COLO829 (cell line): ENCODE data around the gene PCBP3.

Experiments used
- DNase-seq: peaks from one replicate; pipeline ENCODE4 v3.0.0; 2012; ENCODE audit warnings: low spot score

The PCBP3 gene

DNA sequence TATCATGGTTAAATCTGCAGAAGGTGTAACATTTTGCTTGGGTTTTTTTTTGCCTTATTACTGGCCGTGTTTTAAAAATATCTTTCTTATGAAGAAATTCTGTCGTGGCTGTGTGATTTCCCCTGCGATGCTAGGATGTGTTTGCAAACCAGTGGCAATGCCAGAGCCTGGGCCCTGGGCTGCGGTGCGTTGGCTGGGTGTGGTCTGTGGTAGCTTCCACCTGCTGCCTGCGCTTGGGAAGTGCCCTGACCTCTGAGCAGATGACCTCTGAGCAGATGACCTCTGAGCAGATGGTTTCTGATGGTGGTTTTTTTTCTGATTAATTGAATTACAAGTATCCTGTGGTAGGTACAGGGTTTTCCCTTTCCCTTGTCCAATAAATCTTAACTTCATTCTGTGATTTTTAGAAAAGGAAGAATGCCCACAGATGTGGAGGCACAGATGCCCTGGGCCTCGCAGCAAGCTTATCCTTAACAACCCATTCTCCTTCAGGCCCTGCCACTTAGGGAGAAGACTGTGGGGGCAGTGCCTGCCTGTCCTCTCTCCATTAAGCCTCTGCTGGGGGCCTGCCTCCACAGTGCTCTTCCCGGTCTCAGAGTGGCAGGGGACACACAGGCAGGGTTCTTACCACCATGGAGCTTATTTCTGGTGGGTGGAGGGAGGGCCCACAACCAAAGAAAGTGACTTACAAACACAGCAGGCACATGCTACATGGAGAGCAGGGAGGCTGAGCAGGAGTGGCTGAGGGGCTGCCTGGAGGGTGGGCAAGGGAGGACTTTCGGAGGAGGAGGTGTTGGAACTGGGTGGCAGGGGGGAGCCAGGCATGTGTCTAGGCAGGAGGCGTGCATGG is 81.7 kb downstream of the PCBP3 start:
- no peak for DNase-seq

DNA sequence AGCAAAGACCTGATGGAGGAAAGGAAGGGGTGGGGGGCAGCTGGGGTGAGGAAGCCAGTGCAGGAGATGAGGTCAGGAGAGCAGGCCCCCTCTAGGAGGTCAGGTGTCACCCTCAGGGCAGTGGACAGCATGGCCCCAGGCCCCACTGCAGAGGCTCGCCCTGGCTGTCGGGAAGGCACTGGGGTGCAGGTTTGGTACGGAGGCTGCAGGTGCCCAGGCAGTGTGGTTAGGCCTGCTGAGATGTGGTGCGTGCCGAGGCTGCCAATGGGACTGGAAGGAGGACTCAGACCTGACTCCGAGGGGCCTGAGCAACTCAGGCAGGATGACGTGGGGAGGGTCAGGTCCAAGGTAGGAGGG is 82.3 kb downstream of the PCBP3 start:
- DNase-seq = no peak

DNA sequence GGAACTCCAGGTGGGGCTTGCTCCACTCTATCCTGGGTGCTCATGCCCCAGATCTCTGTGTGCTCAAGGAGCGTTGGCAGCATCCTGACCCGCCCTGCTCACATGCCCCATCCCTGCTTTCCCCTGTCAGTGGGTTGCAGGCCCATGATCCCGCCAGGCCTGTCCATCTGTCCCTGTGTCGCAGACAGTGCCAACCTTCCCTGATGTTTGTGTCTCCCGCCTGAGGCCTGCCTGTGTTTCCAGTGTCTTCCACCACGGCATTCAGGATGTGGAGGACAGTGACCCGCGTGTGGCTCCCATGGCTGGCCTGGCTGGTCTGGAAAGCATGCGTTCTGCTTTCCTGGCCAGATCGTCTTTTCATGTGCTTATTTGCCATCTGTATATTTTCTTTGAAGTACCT is 82.9 kb downstream of the PCBP3 start:
- DNase-seq = no peak

DNA sequence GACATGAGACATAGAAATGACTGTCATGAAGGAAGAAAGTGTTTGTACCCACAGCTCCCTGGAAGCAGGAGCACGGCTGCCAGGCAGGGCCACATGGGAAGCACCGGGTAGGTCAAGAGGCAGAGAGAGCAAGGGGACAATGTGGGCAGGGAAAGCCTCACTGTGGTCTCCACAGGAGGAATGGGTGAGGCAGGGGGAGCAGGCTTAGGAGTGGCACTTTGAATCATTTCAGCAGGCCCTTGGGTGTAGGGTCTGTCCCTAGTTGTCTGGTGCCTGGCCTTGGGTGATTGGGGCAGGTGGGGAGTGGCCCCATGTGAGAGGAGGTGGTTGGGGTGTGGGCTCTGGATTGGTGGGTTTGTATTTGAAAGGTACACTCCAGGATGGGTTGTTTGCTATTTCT is 83.9 kb downstream of the PCBP3 start:
- no peak for DNase-seq

DNA sequence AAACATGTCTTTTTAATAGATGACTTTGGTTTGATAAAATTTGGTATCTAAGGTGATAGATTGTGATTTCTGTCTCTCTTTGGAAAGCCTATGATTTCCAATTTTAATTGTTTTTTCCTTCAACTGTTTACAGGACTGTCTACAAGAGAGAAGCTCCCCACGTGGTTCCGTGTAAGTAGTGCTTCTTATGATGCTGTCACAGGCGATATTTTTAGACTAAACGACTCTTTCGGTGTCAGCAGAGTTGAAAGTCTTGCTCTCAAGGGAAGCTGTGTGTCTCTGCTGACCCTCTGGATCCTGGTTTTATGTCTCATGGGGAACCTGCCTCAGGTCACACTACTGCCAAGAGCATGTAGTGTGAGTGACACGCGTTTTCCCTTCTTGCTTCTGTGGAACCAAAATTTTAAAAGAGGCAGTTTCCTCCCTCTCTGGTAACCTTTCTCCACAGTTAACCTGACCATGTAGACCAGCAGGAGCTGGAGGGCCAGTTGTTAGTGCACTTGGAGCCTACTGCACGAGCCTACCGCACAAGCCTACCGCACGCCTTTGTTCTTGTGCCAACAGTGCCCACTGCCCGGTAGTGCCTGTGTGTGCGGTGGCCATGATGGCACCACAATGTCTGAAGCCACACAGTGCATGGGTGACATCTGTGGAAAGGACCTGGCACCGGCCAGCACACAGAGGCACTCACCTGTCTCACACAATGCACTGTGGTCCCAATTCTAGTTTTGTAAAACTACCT is 91.9 kb downstream of the PCBP3 start:
- no peak for DNase-seq

DNA sequence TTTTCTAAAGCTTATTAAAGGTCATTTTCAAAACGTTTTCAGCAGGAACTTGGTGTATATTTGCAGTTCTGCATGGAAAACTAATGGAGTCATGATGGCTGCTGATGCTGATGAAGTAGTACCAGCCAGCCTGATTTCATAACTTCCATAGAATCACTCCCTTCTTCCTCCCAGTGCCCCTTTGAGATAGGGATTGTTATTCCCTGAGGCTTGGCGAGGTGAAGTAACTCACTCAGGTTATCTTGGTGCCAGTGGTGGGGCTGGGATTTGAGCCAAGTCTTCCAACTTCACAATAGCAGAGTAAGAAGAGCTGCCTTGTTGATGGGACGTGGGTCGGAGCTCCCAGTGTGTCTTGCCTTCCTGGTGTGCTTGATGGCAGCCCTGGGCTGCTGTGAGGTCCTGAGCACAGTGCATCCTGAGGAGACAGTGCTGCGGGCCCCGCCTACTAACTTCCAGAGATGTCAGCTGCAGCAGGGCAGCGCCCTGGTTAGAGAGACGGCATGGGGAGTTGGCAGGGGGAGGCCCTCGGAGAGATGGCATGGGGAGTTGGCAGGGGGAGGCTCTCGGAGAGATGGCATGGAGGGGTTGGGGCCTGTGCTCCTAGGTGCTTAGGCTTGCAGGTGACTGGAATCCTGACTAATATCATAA is 92.6 kb downstream of the PCBP3 start:
- no peak for DNase-seq

DNA sequence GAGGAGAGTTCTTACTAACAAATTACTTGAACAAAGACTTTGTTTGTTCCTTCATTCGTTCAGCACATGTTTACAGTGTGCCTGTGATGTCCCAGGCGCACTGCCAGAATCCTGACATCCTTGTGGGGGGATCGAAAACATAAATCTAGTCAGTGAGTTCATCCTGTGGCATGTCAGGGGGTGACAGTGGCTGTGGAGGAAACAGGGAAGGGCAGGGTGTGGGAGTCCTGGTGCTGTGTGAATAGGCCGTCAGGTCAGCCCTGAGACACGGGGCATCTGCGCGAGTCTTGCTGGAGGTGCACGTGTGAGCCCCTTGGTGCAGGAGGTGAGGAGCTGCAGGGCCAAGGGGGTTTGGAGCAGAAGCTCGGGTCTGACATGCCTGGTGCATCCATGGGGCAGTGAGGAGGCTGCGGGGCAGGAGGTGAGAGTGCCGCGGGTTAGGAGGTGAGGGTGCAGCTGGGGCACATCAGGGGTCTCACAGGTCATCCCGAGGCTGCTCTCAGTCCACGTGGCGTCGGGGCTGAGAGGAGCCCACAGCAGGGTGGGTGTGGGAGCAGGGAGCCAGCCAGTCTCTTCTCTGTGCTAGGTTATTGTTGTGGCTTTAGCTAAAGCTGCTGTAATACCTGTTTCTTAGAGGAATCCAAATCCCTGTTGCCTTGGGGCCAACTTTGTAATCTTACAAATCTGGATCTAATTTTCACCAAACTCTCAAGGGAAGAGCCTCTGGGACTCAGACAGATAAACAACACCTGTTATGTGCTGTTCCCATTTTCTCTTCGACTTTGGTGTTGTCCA is 93.4 kb downstream of the PCBP3 start:
- no peak for DNase-seq

DNA sequence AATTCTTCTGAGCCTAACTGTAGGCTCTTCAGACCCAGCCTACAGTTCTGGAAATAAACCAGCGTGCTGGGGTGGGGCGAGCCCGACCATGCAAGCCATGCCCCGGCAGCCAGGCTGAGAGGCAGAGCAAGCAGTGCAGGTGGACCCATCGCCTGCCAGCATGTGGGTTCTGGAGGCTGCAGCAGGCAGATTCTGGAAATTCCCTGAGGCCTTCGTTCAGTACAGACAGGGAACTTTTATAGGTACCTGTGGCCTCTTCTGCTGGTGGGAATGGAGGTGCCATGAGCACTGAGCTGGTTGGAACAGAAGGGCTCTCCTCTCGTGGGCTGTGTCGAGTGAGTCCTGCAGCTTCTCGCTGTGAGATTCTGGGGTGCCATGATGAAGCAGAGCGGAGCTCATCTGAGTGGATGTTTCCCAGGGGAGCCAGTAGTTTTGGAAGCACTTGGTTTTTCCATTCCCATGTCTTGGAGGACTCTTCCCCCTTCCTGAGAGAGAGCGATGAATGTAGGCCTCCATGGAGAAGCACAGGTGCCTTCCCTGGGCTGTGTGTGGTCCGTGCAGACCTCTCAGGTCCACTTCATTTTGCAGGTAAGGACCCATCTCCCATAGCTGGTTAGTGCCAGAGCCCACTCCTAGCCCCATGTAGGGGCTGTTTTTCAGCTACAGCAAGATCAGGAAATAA is 94.1 kb downstream of the PCBP3 start:
- no peak for DNase-seq

DNA sequence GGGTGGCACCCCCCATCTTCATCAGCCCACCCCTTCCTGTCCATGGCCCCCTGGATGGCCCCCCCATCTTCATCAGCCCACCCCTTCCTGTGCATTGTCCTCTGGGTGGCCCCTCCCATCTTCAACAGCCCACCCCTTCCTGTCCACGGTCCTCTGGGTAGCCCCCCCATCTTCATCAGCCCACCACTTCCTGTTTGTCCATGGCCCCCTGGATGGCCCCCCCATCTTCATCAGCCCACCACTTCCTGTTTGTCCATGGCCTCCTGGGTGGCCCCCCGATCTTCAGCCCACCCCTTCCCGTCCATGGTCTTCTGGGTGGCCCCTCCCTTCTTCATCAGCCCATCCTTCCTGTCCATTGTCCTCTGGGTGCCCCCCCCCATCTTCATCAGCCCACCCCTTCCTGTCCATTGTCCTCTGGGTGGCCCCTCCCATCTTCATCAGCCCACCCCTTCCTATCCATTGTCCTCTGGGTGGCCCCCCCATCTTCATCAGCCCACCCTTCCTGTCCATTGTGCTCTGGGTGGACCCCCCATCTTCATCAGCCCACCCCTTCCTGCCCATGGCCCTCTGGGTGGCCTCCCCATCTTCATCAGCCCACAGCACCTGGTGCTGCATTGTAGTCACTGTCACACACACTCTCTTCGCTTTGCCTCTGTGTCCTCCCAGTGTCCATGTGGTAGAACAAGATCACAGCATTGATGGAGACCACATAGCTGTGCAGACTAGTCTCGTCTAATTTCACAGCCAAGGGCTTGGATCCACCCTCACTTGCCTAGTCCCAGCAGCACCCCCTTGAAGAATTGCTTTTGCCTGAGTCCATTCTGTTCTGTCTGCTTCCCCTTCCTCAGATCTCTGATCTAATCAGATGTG is 95.9 kb downstream of the PCBP3 start:
- no peak for DNase-seq

DNA sequence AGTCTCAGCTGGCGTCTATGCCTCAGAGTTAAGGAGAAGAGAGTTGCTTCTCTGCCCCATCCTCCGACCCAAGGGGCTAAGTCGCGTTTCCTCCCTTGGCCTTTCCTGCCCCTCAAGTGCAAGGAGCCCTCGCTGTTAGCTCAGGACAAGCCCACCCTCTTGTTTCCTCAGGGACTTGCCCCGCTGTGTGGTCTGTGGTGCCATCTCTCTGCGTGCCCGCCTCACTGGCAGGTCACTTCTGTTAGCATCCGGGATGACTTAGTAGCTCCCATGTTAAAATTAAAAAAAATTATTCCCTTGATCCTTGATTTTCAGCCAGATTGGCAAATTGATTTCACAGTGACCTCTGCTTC is 96.5 kb downstream of the PCBP3 start:
- no peak for DNase-seq

DNA sequence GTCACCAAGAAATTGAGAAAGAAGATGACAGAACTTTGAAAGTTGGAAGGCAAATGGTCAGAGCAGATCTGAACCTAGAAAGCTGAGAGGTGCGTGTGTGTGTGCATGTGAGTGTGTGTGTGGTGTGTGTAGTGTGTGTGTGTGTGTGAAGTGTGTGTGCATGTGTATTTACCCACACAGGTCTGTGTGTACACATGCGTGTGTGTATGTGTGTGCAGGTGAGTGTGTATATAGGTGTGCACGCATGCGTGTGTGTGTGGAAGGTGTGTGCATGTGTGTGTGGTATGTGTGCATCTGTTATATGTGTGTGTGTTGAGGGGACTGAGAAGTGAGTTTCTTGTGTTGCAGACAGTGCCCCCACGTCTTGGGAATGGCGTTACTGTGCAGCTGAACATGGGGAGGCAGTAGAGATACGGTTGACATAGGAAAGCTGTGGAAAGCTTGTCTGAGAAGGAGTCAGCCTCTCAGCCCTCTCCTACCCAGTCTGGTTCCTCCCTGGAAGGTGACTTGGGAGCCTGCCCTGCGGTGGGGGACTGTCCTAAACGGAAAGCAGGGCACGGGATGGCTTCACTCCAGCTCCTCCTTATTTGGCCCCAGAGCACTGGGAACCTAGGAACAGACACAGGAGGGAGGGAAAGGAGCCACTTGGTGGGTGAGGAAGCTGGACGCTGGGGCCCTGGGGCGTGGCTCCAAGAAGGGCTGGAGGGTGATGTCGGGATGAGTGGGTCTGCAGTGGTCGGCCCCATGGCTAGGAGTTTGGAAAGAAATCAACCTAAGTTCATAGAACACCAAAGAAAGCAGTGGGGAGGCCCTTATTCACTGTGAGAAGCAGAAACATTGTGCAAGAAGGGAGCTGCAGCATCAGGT is 97.2 kb downstream of the PCBP3 start:
- DNase-seq = no peak

DNA sequence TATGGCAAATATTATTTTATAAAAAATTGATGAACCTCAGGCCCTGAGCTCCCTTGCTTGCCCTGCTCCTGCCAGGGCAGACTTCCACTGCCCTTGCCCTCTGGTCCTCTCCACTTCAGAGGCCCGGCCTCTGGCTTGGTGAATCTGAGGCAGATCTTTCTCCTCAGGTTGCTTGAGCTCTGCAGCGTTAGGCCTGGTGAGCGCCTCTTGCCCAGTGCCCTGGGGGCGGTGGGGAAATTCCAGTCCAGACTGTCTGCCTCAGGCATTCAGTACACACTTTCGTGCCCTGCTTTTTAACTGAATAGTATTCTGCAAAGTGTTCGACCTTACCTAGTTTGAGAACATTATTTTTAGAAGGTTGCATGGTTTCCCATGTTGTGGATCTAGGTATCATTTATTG is 98.2 kb downstream of the PCBP3 start:
- no peak for DNase-seq

DNA sequence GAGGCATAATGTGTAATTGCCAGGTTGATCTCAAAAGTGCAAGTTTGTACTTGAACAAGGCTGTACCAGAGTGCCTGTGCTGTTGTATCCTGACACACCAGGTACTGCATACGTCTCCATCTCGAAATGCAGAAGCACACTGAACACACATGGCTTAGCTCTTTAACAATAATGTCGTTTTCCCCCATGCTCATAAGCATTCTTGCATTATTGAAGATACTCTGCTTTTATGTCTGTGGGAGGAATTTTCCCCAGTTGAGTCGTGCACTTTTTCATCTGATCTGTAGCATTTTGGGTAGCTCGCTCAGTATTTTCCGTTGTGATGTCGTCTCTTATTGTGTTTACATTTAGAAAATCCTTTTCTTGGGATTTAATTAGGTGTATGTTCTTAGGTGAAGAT is 98.7 kb downstream of the PCBP3 start:
- no peak for DNase-seq

DNA sequence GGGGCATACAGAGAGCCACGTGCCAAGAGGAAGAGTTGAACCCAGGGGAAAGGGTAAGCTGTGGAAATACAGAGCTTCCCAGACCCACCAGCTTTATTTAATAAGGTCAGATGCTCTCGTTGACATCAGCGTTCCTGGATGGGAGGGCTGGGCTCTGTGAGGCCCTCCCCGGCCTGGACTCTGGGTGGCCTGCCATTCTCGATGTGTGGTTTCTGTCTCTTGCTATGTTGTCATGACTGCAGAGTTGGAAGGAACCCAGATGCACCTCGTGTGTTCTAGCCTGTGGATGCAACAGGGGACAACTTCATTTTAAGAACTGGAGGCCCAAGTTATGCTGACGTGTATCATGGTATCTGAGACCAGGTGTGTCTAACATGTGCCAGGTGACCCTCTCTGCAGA is 101.7 kb downstream of the PCBP3 start:
- no peak for DNase-seq

DNA sequence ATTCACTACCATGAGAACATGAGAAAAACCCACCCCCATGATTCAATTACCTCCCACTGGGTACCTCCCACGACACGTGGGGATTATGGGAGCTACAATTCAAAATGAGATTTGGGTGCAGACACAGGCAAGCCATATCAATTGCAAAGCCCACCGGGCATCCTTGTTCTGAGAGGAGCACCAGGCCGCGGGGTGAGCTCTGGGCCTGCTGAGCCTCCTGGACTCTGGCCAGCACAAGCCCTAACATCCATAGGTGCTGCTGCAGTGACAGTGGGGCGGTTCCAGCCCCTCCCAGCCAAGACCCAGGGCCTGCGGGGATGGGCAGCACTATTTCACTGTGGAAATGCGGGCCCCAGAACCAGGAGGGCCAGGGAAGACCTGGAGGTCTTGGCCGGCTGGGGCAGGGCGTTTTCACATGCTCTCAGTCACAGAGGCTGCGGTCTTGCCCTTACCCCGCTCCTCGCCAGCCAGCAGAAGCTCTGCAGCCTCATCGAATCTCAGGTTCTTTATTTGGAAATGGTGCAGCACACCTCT is 103.8 kb downstream of the PCBP3 start:
- DNase-seq = no peak

DNA sequence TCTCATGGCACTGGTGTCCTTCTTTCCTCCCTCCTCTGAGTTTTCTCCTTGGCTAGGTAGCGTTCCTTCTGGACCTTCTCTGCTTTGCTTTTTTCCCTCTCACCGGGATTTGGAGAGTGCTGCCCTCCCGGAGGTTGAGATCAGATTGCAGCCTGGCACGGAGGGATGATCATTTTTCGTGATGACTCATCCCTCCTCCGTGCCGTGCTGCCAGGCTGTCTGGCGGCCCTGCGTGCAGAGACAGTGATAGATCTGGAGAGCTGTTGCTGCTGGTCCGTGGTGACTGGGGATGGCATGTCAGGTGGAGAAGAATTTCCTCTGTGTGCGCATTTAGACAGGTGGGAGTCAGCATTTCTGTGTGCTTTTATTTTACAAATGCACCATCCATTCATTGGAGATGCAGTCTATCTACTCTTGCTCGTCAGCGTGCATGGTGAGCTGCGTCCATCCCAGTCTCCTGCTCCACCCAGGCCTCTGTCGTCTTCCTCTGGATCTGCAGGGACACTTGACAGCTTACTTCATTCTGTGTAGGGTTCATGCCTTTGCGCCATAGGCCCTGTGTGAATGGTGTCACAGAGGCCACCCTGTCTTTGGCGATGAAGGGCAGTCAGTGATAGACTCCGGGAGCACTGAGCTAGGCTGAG is 104.4 kb downstream of the PCBP3 start:
- DNase-seq = peak; percentile 59

DNA sequence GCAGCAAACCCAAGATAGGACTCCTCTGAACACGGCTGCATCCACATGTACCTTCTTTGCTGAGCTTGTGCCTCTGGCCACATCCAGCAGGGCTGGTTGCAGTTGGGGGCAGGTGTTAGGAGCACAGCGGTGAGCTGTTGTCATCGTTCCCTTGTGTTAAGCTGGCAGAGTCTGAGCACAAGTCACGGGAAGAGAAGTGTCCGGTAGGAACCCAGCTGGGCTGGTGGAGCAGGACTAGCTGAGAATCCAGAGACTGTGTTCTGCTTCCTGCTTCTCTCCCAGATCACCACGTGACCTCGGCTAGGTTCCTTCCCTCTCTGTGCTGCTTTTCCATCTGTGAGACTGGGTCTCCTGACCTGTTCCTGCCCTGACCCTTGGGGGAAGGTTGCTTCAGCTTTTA is 105.1 kb downstream of the PCBP3 start:
- no peak for DNase-seq

DNA sequence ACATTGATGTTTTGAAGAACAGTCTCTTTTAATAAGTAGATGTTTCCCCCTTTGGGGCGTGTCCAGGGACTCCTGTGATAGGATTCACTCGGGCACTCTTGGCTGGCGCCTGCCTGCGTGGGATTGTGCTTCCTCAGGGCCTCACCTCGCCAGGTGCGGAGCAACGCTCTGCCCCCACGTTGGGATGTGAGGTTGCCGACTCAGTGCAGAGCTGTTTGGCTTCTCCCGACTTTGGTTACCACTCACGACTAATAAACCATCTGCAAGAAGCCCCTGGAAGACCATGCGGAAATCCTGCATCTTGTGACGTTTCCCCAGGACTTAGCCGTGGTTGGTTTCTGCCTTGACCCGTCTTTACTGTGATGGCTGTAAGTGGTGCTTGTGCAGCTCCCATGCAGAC is 106.4 kb downstream of the PCBP3 start:
- no peak for DNase-seq

DNA sequence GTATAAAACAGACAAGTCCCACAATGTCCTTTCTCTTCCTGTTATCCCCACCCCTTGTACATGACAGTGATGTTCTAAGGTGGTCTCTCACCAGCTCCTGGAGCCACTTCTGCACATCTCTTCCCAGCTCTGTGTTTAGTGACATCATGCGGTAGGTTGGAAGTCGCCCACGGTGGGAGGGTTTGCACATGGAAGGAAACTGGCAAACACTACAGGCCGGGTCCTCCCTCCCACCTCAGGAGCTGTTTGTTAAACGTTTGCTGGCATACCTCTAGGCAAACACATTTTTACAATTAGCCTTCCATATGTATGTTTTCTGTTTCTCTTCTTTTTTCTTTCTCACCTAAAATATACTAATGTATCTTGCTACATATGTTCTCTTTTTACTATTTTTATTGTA is 107.4 kb downstream of the PCBP3 start:
- DNase-seq = no peak
